NOMO-1 (cell line): ENCODE results near the gene MTCP1.

Source experiments
- DNase-seq, 2 experiments: peaks; one replicate each; lab custom pipeline; 2025; ENCODE audit not compliant: unreplicated experiment in 2 of 2; lab: John Stamatoyannopoulos, UW

MTCP1 gene

DNA sequence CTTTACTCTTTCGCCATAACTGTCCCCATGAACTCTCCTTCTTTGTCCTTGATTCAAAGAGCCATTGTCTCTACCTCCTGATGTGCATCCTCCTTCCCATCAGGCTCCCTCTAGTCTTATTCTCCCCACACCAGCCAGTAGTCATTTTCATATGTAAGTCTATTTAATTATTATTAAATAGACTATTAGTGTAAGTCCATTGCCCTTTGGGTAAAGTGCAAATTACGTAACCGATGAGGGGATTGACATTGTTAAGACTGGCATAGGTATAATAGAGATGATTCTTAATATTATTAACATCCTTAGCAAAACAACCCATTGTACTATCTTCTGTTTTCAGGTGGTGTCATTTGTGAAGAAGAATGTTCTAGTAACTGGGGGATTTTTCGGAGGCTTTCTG is 16.7 kb downstream of the MTCP1 start:
- DNase-seq: no peak

DNA sequence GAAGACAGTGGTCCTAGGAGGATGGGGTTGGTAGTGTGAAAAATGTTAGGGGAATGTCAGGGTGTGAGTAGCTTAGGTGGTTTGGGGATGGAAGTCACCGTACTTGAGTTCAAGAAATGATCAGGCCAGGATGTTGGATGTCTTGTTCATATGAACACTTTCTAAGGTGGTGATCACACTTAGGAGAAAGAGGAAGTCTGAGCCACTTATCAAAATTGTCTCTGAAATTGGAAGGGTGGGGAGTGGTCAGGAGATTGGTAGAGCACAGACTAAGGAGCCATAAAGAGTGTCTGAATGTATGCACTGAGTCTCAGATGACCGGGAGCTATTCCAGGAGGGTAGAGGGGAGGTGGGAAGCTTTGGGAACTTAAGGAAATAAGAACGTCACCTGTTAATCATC is 17.3 kb downstream of the MTCP1 start:
- no peak for DNase-seq

DNA sequence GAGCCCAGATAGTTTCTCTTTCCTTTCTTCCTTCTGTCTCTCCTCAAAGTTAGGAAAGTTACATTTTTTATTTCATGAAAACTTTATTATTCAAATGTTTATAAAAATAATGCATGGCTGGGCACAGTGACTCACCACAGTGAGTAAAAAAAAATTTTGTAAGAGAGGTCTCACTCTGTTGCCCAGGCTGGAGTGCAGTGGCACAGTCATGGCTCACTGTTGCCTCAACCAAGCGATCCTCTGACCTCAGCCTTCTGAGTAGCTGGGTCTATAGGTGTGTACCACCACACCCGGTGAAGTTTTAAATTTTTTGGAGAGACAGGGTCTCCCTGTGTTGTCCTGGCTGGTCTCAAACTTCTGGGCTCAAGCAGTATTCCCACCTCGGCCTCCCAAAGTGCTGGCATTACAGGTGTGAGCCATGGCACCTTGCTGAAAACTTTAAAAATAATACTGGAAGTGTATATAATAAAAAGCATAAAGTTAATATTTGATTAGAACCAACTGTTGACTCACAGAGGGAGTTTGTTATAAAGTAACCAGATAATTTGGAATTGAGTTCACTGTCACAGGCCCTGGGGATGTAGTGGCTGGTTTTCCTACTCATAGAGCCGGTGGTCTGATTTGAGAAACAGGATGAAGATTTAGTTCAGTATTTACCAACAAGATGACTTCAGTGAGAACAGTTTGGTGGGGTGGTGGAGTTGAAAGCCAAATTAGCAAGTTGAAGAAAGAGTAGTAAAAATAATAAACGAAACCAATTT is 18.0 kb downstream of the MTCP1 start:
- DNase-seq: no peak

DNA sequence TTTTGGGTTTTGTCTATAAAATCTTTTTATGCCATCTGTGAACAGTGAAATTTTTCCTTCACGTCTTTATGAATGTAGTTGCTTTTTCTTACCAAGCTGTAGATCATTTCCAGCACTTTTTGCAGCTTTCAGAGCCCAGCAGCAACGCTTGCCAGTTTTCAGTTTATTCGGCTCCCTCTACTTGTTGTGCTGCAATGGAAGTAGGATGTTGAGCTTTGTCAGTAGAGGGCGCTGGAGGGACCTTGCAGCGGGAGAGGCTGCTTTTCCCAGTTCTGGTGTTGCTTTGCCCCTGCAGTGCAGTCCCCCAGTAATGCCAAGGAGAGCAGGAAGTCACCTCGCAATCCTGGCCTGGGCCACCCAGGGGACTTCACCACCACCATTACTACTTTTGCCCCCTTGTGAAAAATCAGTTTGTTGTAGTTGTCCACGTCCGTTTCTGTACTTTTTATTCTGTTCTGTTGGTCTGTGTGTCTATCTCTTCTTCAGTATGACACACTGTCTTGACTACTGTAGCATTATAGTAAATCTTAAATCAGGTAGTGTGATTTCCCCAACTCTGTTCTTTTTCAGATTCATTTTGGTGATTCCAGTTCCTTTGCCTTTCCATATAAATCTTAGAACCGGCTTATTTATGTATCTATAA is 21.8 kb downstream of the MTCP1 start:
- DNase-seq: peak; percentile 19 to 23

DNA sequence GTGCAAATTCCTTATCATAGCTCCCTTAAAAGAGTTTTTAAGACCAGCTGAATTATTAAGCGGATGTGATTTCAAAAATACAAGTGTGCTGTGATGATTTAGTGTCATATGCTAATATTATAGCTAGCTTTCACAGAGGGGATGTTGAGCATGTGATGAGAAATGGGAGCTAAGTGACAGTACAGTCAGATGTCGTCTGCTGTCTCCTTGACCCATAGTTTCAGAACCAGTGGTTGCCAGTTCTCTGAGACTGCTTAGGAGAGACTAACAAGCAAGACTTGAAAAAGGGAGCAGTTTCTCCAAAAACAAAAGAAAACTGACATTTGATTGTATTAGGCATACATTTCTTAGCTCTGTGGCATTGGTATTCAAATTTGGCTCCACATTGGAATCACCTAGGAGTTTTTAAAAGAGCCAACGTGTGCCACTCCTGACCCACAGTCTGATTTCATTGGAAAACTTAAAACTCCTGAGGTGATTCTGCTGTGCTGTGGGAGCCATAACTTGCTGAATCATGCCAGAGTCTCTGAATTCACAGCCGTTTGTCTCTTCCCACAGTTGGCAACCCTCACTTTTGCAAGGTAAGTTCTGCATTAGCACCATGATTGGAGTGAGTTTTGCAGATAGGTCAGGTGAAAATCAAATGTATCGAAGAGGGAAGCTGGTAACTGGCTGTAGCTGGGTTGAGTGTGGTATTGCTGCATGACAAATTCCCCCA is 24.0 kb downstream of the MTCP1 start:
- no peak for DNase-seq

DNA sequence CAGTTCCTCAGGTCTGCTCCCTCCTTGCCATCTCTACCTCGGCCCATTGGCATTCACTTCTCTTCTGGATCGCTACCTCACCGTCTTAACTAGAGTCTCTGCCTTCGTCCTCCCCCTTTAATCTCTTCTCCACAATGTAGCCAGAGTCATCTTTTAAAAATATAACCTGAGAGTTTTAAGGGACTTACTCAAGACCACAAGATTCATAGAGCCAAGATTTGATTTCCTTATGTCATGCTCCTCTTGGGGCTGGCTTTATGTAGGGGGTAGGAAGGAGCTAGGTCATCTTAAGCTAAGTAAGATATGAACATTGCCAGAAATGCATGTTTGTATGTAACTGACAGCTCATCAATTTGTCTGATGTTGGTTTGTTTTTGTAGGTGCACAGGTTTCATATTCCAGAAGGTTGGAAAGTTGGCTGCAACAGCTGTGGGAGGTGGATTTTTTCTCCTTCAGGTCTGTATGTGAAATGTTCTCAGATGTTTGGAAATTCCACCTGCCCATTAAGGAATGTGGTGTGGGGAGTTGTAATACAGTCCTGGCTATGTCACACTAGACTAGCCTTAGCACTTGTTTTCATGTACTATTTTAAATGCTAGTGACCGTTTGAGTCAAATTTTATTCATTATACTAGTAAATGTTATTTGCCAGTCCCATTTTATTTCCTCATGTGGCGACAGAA is 24.7 kb downstream of the MTCP1 start:
- DNase-seq: no peak

DNA sequence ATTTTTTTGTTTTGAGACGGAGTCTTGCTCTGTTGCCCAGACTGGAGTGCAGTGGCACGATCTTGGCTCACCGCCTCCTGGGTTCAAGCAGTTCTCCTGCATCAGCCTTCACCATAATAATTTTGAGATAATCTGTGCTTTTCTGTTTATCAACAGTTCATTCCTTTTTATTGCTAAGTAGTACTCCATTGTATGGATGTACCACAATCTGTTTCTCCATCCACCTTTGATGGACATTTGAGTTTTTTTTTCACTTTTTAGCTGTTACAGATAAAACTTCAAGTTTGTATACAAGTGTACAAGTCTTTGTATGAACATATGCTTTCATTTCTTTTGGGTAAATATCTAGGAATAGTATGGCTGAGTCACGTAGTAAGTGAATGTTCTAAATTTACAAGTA is 35.2 kb downstream of the MTCP1 start:
- DNase-seq: no peak

DNA sequence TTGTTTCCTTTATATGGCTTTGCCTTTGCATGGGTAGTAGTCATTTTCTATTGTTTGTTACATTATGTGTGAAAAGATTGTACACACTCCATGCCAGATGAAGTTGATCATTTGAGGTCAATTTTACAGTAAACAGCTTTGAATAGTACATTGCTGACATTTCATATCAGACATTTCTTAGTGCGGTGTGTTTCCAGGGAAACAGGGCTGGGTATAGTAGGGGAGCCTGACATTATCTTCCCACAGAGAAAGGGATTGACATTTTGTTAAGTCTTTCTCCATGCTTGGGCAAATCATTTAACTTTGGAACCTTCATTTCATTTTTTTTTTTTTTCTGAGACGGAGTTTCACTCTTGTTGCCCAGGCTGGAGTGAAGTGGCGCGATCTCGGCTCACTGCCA is 39.3 kb downstream of the MTCP1 start:
- no peak for DNase-seq

DNA sequence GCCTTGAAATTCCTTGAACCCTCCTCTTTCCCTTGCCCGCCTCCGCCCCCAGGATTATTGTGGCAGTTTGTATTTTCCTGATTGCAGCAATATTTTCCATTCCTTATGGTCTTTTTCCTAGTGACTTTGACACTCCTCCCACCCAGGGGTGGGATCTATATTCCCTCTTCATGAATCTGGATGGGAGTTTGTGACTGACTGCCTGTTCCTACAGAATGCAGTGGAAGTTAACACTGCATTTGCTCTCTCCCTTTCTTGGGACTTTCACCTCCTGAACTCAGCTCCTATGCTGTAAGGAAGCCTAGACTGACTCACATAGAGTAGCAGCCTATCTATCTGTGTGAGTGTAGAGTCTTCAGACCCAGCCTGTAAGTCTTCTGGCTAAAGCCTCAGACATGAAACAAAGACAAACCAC is 42.1 kb downstream of the MTCP1 start:
- no peak for DNase-seq

DNA sequence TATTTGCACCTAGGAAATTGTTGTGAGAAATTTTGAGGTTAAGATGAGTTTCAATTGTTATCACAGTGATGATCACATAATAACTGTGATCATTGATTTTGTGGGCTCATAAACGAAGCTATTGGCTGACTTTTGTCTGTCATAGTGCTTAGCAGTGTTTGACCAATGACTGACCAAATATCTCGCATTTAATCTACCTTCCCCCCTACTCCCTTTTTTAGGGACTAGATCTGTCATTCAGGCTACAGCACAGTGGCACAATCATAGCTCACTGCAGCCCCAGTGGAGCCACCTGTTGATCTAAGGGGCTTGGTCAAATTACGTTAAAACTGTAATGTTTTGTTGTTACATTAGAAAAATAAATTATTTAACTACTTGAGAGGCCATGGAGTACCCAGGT is 42.8 kb downstream of the MTCP1 start:
- DNase-seq: no peak

DNA sequence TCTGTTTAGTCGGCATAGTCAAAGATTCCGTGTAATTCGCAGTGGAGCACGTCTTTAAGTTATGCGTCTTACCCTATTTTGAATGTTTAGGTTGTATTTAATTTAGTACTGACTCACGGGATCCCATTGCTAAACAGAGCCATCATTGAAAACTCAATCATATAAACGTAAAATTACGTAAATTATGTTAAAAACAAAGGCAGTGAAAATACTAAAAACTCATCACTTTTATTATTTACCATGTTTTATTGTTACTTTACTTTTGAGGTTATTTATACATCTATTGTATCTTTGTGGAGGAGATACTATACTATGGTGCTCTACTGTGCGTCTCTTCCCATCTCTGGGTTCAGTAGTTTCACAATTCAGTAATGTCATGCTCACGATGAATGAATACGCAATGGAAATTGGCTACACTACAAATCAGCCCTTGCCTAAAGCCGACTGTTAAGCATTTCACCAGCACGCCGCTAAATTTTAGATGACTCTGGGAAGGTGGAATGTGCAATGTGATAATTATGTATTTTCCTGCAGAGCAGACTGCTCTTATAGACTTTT is 43.3 kb downstream of the MTCP1 start:
- DNase-seq: peak in 1 of 2 experiments; percentile 58

DNA sequence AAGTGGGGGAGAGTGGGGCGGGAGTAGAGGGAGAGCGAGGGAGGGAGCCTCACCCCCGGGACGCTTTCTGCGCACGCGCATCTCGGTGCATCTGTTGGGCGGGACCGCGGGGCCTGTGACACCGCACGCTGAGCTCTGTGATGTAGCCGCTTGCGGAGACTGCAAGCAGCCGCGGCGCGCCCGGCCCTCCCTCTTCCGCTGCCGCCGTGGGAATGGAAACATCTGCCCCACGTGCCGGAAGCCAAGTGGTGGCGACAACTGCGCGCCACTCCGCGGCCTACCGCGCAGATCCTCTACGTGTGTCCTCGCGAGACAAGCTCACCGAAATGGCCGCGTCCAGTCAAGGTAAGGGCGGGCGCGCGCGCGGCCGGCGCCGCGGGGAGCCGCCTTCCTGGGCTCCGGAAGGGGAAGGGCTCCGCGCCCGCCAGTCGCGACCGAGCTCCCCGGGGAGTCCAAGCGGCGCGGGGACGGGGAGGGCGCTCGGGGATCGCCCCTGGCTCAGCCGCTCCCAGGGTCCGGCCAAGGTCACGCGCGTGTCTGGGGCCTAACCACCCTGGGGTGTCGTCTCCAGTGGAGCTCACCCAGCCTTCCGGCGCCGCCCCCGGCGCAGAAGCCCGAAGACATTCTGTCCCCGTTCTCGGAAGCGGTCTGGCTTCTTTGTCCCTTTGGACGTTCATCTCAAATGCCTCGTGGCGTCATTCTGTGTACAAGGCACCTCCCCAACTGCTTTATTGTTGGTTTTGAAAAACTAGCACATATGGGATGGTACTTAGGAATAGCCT is 44.0 kb downstream of the MTCP1 start, which contains the start of gene FUNDC2:
Gene FUNDC2, plus strand, starts transcription at position 118 of the 782 bp plus-strand sequence. Its CDS starts 95 bp downstream, at position 213.
- DNase-seq: peak; percentile 83 to 88

DNA sequence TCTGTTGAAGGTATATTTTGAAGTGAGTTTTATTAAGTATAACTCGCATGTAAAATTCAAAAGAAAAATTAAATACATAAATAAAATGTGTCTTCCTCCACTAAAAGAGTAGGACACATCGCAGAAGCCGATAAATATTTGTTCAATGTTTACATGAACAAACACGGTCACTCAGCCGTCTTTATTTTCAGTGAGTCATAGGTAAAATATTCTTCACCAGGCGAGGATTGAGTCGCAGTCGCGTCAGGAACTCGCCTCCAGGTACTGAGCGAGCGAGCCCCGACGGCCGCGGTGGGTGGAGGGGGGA is 44.6 kb downstream of the MTCP1 start:
- no peak for DNase-seq

DNA sequence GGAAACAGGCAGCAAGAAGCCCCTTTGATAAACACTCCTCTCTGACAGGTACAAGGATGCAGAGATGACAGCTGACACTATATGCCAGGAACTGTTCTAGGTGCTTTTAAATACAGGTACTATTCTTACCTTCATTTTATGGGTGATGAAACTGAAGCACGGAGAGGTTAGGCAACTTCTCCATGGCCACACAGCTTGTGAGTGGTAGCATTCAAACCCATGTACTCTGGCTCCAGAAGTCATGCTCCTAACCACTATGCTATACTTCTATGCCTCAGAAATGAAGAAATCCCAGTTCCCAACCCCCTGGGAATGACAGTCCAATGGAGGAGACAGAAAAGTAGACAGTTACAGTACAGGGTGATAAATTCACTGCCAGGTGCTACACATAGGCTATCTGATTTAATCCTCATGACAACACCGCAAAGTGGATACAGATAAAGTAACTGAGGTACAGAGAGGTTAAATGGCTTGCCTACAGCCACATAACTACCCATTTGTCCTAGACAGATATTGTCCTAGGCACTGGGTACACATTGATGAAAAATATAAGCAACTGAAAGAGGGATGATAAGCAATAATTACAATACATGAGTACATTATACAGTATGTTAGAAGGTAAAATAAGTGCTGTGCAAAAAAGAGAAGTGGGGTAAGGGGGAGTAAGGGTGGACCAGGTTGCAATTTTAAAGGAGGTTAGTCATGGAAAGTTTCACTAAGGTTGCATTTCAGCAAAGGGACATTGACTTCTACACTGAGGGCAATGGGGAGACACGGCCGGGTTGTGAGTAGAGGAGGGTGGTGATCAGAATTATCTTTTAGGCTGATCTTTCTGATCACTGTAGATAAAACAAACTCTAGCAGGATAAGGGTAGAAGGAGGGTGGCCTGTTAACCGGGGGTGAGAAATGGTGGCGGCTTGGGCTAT is 46.8 kb downstream of the MTCP1 start:
- DNase-seq: peak in 1 of 2 experiments; percentile 1

DNA sequence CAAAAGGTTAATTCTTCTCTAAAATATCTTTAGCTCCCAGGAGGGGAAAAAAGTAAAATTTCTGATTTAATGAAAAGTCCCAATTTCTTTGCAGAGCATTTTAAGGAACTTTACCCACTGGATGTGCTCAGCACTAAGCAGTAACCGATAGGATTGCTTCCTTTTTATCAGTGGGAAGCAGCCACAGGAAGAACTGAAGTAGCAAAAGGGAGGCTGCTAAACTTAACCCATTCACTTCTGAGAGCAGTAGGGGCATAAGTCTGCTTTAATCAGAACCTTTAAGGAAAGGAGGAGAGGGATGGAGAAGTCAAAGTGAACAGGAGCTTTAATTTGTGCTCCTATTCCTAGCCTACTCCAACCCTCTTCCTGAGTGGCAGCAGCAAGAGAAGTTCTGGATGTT is 48.4 kb downstream of the MTCP1 start, which contains the start of gene F8:
Gene F8, minus strand, starts transcription at position 139 of the 400 bp plus-strand sequence. CDS start 171 bp downstream, outside the sequence.
- no peak for DNase-seq

DNA sequence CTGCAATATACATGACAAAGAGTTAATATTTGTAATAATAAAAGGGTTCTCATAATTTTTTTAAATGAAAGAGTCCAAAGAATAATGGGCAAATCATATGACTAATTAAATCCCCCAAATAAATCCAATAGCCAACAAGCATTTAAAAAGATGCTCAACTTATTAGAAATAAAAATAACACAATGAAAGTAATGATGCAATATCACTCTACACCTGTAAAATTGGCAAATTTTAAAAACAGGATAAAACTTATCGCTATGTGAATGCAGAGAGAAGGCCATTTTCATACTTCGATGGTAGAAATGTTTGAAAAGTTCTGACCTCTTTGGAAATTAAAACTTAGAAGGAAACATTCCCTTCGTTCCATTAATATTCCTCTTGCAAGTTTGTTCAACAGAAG is 50.3 kb downstream of the MTCP1 start:
- DNase-seq: no peak
